ENCODE data around the gene COLEC11. TPM values are rescaled to one million over a fixed set of nuclear protein-coding genes. Genes with fewer than 3 reads are reported as not detected.

The COLEC11 gene
- polyA plus RNA-seq, 1 donor (not counting 4 experiments of a cell fraction or from before 2014, with no cell fraction given), result not detected

DNA sequence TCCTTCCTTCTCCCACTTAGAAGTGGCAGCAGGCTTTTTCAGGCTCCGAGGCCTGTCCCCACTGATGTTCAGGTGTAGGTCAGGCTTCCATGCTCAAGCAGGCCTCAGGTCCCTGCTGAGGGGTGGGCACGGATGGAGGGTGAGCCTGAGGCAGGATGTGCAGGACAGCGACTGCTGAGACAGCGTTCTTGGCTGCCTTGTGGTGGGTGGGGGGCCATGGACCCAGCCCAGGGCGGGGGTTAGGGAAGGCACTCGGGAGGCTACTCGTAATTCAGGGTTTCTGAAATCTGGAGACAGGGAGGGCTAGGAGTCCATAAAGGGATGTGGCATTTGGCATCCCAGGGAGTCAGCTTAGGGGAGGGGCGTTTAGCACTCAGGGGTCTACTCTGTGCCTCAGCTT is 30.3 kb downstream of the COLEC11 start:
- dilution Hi-C loops (cut with MboI; ENCODE audit: extremely low pct_ligation_motif_present, low sequenced_read_pairs), result no loop called here
- no peak for DNase-seq (ENCODE audit: low read depth, low spot score)
- H3K4me3 ChIP-seq (ENCODE audit: control insufficient read depth in 2 of 3, extremely low read depth in 1 of 3, insufficient read depth in 2 of 3, low read depth in 1 of 3, low read length in 3 of 3), result no peak overlapping the region

DNA sequence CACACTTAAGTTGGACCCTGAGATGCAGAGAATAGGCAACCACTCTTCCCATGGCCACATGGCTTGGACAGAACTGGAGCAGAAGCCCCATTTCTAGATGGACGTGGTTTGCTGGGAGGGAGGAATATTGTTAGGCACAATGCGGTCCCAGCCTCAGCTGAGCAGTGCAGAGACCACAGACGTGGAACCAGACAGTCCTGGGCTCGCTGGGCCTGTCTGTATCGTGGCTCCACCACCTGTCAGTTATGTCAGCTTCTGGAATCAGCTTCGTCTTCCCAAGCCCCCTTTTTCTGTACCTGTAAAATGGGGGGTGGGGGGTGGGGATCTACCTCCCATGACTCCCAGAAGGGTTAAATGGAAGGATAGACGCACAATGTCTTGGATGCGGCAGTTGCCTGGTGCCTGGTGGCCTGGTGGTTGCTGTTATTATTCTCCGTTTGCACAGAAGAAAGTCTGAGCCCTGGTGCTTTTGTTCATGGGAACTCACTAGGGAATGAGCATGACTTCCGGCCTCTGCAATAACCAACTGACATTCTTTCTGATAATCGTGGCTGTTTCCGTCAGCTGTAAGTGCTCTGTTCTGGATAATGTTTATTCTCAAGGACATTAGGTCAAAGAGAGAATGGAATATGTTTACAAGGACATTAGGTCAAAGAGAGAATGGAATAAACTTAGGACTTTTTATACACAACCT is 31.4 kb downstream of the COLEC11 start:
- H3K27ac ChIP-seq (ENCODE audit: control insufficient read depth, insufficient read depth, low read length), result no peak overlapping the region
- H3K36me3 ChIP-seq (ENCODE audit: control insufficient read depth in 2 of 2, extremely low read depth in 1 of 2, insufficient read depth in 2 of 2, low read length in 2 of 2), result no peaks in the 10 kb centered on the region
- H2AFZ ChIP-seq (ENCODE audit: control insufficient read depth, low read length), result no peak overlapping the region
- no peaks in the 10 kb centered on the region for H3K27me3 ChIP-seq (ENCODE audit: control insufficient read depth, extremely low read depth, insufficient read depth, low read length)
- DNase-seq (ENCODE audit: low read depth, low spot score), result no peak
- H3K4me2 ChIP-seq (ENCODE audit: control insufficient read depth, extremely low read depth, insufficient read depth, low read depth, low read length), result no peak overlapping the region
- no peaks in the 10 kb centered on the region for H3K4me1 ChIP-seq (ENCODE audit: control insufficient read depth, extremely low read depth, insufficient read depth, low read length)
- no peaks in the 10 kb centered on the region for H4K20me1 ChIP-seq (ENCODE audit: control insufficient read depth, extremely low read depth, insufficient read depth, low read length)
- no peak for FAIRE-seq
- TF ChIP-seq, protein P1, sequence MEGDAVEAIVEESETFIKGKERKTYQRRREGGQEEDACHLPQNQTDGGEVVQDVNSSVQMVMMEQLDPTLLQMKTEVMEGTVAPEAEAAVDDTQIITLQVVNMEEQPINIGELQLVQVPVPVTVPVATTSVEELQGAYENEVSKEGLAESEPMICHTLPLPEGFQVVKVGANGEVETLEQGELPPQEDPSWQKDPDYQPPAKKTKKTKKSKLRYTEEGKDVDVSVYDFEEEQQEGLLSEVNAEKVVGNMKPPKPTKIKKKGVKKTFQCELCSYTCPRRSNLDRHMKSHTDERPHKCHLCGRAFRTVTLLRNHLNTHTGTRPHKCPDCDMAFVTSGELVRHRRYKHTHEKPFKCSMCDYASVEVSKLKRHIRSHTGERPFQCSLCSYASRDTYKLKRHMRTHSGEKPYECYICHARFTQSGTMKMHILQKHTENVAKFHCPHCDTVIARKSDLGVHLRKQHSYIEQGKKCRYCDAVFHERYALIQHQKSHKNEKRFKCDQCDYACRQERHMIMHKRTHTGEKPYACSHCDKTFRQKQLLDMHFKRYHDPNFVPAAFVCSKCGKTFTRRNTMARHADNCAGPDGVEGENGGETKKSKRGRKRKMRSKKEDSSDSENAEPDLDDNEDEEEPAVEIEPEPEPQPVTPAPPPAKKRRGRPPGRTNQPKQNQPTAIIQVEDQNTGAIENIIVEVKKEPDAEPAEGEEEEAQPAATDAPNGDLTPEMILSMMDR (optimal IDR thresholded peaks at IDR 0.05 in 1 of 3, IDR thresholded peaks at IDR 0.05 in 1 of 3, conservative IDR thresholded peaks at IDR 0.05 in 1 of 3; ENCODE audit: extremely low read depth in 1 of 3, insufficient read depth in 2 of 3, low read length in 3 of 3), result no peak
- TF ChIP-seq EZH2 (IDR thresholded peaks at IDR 0.05; ENCODE audit: low read length), result no peak
- H3K9me1 ChIP-seq (ENCODE audit: control insufficient read depth, extremely low read depth, insufficient read depth, low read length), result no peaks in the 10 kb centered on the region
- no peak overlapping the region for H3K9ac ChIP-seq (ENCODE audit: control insufficient read depth, extremely low read depth, insufficient read depth, low read length)
- no peaks in the 10 kb centered on the region for H3K9me3 ChIP-seq (ENCODE audit: control insufficient read depth, low read depth, low read length)
- dilution Hi-C loops (cut with MboI; ENCODE audit: extremely low pct_ligation_motif_present, low sequenced_read_pairs), result no loop called here
- no peaks in the 10 kb centered on the region for H3K79me2 ChIP-seq (ENCODE audit: control insufficient read depth, insufficient read depth, low read length)
- no peak overlapping the region for H3K4me3 ChIP-seq (ENCODE audit: control insufficient read depth in 2 of 3, extremely low read depth in 1 of 3, insufficient read depth in 2 of 3, low read depth in 1 of 3, low read length in 3 of 3)

More for the DNA sequence above, 30.3 kb downstream of the COLEC11 start:
- H3K9me1 ChIP-seq (ENCODE audit: control insufficient read depth, extremely low read depth, insufficient read depth, low read length), result no peaks in the 10 kb centered on the region
- no peak overlapping the region for H3K4me2 ChIP-seq (ENCODE audit: control insufficient read depth, extremely low read depth, insufficient read depth, low read depth, low read length)
- peaks cover 7% of the 10 kb centered on the region for H3K4me1 ChIP-seq (ENCODE audit: control insufficient read depth, extremely low read depth, insufficient read depth, low read length)
- TF ChIP-seq, protein P1 (optimal IDR thresholded peaks at IDR 0.05 in 1 of 3, IDR thresholded peaks at IDR 0.05 in 1 of 3, conservative IDR thresholded peaks at IDR 0.05 in 1 of 3; ENCODE audit: extremely low read depth in 1 of 3, insufficient read depth in 2 of 3, low read length in 3 of 3), result no peak
- no peak for TF ChIP-seq EZH2 (IDR thresholded peaks at IDR 0.05; ENCODE audit: low read length)
- no peak overlapping the region for H2AFZ ChIP-seq (ENCODE audit: control insufficient read depth, low read length)
- no peaks in the 10 kb centered on the region for H3K79me2 ChIP-seq (ENCODE audit: control insufficient read depth, insufficient read depth, low read length)
- no peaks in the 10 kb centered on the region for H3K27me3 ChIP-seq (ENCODE audit: control insufficient read depth, extremely low read depth, insufficient read depth, low read length)
- FAIRE-seq, result no peak
- H3K36me3 ChIP-seq (ENCODE audit: control insufficient read depth in 2 of 2, extremely low read depth in 1 of 2, insufficient read depth in 2 of 2, low read length in 2 of 2), result no peaks in the 10 kb centered on the region
- no peak overlapping the region for H3K9ac ChIP-seq (ENCODE audit: control insufficient read depth, extremely low read depth, insufficient read depth, low read length)
- H3K9me3 ChIP-seq (ENCODE audit: control insufficient read depth, low read depth, low read length), result no peaks in the 10 kb centered on the region
- H4K20me1 ChIP-seq (ENCODE audit: control insufficient read depth, extremely low read depth, insufficient read depth, low read length), result no peaks in the 10 kb centered on the region
- no peak overlapping the region for H3K27ac ChIP-seq (ENCODE audit: control insufficient read depth, insufficient read depth, low read length)

Measured in keratinocyte (primary cell).